PC-3 (cell line): ENCODE data around the gene SUSD2. TPM values are rescaled to one million over a fixed set of nuclear protein-coding genes. Genes with fewer than 3 reads are reported as not detected.

Source experiments
- ATAC-seq: fragments of 200-7000 bp; cut with Tn5 transposase; 2 replicates; pipeline ENCODE4 v1.9.1; 2020; ENCODE audit warnings: mild to moderate bottlenecking, moderate library complexity
- BruUV-seq: library from RNA; stranded (reverse); fragments of 400-500 nt; replicated peaks from 2 replicates; lab custom pipeline; 2021; lab: Mats Ljungman, UMichigan
- CTCF ChIA-PET: fragments of 300-600 bp; sonication (Branson Sonifier 250); formaldehyde crosslinking; loops from one replicate; lab custom pipeline; 2022; ENCODE audit warnings: antibody characterized with exemption; lab: Charles Lee
- POLR2A ChIA-PET: fragments of 300-600 bp; sonication (Branson Sonifier 250); formaldehyde crosslinking; loops from one replicate; lab custom pipeline; 2022; ENCODE audit warnings: antibody characterized with exemption; ENCODE audit not compliant: unreplicated experiment; lab: Charles Lee
- DNase-seq: peaks from one replicate; pipeline ENCODE4 v3.0.0-alpha.2; 2015
- H2AFZ ChIP-seq: fragments of 300-600 bp; sonication (generic); 2 replicates; pipeline ENCODE4 v1.6.0; 2016; ENCODE audit warnings: antibody characterized with exemption, low read length
- H3F3A ChIP-seq: fragments of 300-600 bp; sonication (generic); one replicate; pipeline ENCODE4 v1.6.0; 2017; ENCODE audit warnings: antibody characterized with exemption, low read length, control low read depth, mild to moderate bottlenecking; ENCODE audit not compliant: unreplicated experiment
- H3K27ac ChIP-seq: fragments of 300-600 bp; sonication (generic); 2 replicates; pipeline ENCODE4 v1.5.1; 2016; ENCODE audit warnings: mild to moderate bottlenecking, low read length
- H3K27me3 ChIP-seq: fragments of 300-600 bp; sonication (generic); 2 replicates; pipeline ENCODE4 v1.6.1; 2016; ENCODE audit warnings: low read length, mixed read lengths
- H3K36me3 ChIP-seq: fragments of 300-600 bp; sonication (generic); 2 replicates; pipeline ENCODE4 v1.6.1; 2016; ENCODE audit warnings: low read depth, mixed run types, low read length, mixed read lengths
- H3K4me1 ChIP-seq: fragments of 300-600 bp; sonication (generic); 2 replicates; pipeline ENCODE4 v1.5.1; 2016; ENCODE audit warnings: low read length; ENCODE audit not compliant: insufficient read depth
- H3K4me2 ChIP-seq: fragments of 300-600 bp; sonication (generic); 2 replicates; pipeline ENCODE4 v1.6.0; 2016; ENCODE audit warnings: low read length
- H3K4me3 ChIP-seq: fragments of 300-600 bp; sonication (generic); 2 replicates; pipeline ENCODE4 v1.5.1; 2016; ENCODE audit warnings: mild to moderate bottlenecking, low read length, mixed read lengths
- H3K79me2 ChIP-seq: fragments of 300-600 bp; sonication (generic); 2 replicates; pipeline ENCODE4 v1.6.1; 2017; ENCODE audit warnings: low read length, mixed read lengths
- H3K9ac ChIP-seq: fragments of 300-600 bp; sonication (generic); 2 replicates; pipeline ENCODE4 v1.6.0; 2016; ENCODE audit warnings: mild to moderate bottlenecking, low read length
- H3K9me2 ChIP-seq: fragments of 300-600 bp; sonication (generic); replicated peaks from 2 replicates; pipeline ENCODE4 v1.6.1; 2016; ENCODE audit warnings: mixed run types, low read length, mixed read lengths
- H3K9me3 ChIP-seq: fragments of 300-600 bp; sonication (generic); 2 replicates; pipeline ENCODE4 v1.6.1; 2016; ENCODE audit warnings: low read length, mixed read lengths
- H4K20me1 ChIP-seq: fragments of 300-600 bp; sonication (generic); 2 replicates; pipeline ENCODE4 v1.6.1; 2016; ENCODE audit warnings: low read length, mixed read lengths
- CTCF ChIP-seq: fragments of 300-600 bp; sonication (generic); conservative IDR thresholded peaks from 2 replicates; pipeline ENCODE4 v1.5.1; 2017; ENCODE audit warnings: antibody characterized with exemption, low read depth, mild to moderate bottlenecking, low read length
- EZH2 ChIP-seq: fragments of 300-600 bp; sonication (generic); IDR thresholded peaks from one replicate; pipeline ENCODE4 v1.6.1; 2017; ENCODE audit warnings: antibody characterized with exemption, mild to moderate bottlenecking, low read length; ENCODE audit not compliant: unreplicated experiment
- EZH2phosphoT487 ChIP-seq: fragments of 300-600 bp; sonication (generic); IDR thresholded peaks from 2 replicates; pipeline ENCODE4 v1.6.1; 2018; ENCODE audit warnings: mild to moderate bottlenecking, antibody characterized with exemption, low read length, borderline replicate concordance
- intact Hi-C: fragments of 100-400 bp; cut with micrococcal nuclease; formaldehyde crosslinking; loops from 2 replicates; pipeline ENCODE4 v1.9.0; 2023
- total RNA-seq: library from RNA; depleted of rRNA; stranded (reverse); fragments of >200 nt; gene quantifications from 2 replicates; pipeline ENCODE4 v1.2.3, GENCODE V29; 2014

Gene SUSD2
- total RNA-seq, 1 experiment from 2014 or later: 1.3 TPM

DNA sequence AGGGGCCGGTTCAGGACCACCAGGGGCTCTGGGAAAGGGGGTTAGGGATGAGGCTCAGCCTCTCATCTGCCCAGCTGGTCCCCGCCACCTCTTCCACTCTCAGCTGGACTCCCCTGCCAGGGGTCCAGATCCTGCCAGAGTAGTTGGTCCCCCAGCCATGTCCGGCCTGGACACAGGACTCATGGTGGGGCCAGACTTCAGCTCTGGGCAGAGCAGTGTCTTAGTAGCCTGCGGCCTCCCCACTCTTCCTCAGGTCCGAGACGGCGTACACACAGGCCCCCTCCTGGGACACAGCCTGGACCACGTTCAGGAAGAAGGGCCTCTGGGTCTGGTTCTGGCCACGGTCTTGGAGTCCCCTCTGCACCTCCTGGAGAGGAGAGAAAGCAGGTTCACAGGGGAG lies 38.5 kb downstream of the SUSD2 start:
- no peaks in the 10 kb centered on the region for H3K9me3 ChIP-seq
- H3K4me1 ChIP-seq: no peaks in the 10 kb centered on the region
- H3K36me3 ChIP-seq: no peaks in the 10 kb centered on the region
- H3F3A ChIP-seq: no peaks in the 10 kb centered on the region
- no peaks in the 10 kb centered on the region for H4K20me1 ChIP-seq
- no peaks in the 10 kb centered on the region for H3K9me2 ChIP-seq
- intact Hi-C loops: no loop called here
- H3K79me2 ChIP-seq: no peaks in the 10 kb centered on the region
- no peaks in the 10 kb centered on the region for H3K27me3 ChIP-seq
- no peak overlapping the region for H2AFZ ChIP-seq
- DNase-seq (no peak), ATAC-seq (no peak)
- no peak for TF ChIP-seq EZH2phosphoT487
- TF ChIP-seq EZH2: no peak
- no peak for TF ChIP-seq CTCF
- ChIA-PET POLR2A (no interaction called here), CTCF (no interaction called here)
- no peak overlapping the region for H3K9ac ChIP-seq
- BruUV-seq: no TSS peak
- no peak overlapping the region for H3K4me3 ChIP-seq
- no peak overlapping the region for H3K27ac ChIP-seq
- H3K4me2 ChIP-seq: no peak overlapping the region

- H3K9ac ChIP-seq: no peak overlapping the region
- intact Hi-C loops: no loop called here
- no peaks in the 10 kb centered on the region for H4K20me1 ChIP-seq
- H3K9me2 ChIP-seq: no peaks in the 10 kb centered on the region
- ATAC-seq (no peak), DNase-seq (no peak)
- BruUV-seq: no TSS peak
- ChIA-PET CTCF (no interaction called here), POLR2A (no interaction called here)
- no peaks in the 10 kb centered on the region for H3K79me2 ChIP-seq
- H3K27ac ChIP-seq: no peak overlapping the region
- H3K4me1 ChIP-seq: no peaks in the 10 kb centered on the region
- H3K27me3 ChIP-seq: no peaks in the 10 kb centered on the region
- H3F3A ChIP-seq: no peaks in the 10 kb centered on the region
- H3K36me3 ChIP-seq: no peaks in the 10 kb centered on the region
- TF ChIP-seq CTCF: no peak
- H3K9me3 ChIP-seq: no peaks in the 10 kb centered on the region
- no peak overlapping the region for H2AFZ ChIP-seq
- no peak overlapping the region for H3K4me3 ChIP-seq
- H3K4me2 ChIP-seq: no peak overlapping the region
These were observed 43.2 kb downstream of the SUSD2 start for GRCh38 chr22:24224468-24224867.

- DNase-seq: no peak
- no peak overlapping the region for H2AFZ ChIP-seq
- no peak overlapping the region for H3K4me3 ChIP-seq
- ChIA-PET CTCF (no interaction called here), POLR2A (no interaction called here)
- no peaks in the 10 kb centered on the region for H3K9me3 ChIP-seq
- H3K9ac ChIP-seq: no peak overlapping the region
- H3K27ac ChIP-seq: no peak overlapping the region
- no TSS peak for BruUV-seq
- H3F3A ChIP-seq: no peaks in the 10 kb centered on the region
- no peaks in the 10 kb centered on the region for H4K20me1 ChIP-seq
- no peaks in the 10 kb centered on the region for H3K4me1 ChIP-seq
- H3K79me2 ChIP-seq: no peaks in the 10 kb centered on the region
- H3K9me2 ChIP-seq: no peaks in the 10 kb centered on the region
- intact Hi-C loops: no loop called here
- ATAC-seq: no peak
- no peak overlapping the region for H3K4me2 ChIP-seq
- H3K36me3 ChIP-seq: no peaks in the 10 kb centered on the region
- H3K27me3 ChIP-seq: no peaks in the 10 kb centered on the region
- no peak for TF ChIP-seq EZH2phosphoT487
- no peak for TF ChIP-seq EZH2
- TF ChIP-seq CTCF: no peak
These were observed 43.8 kb downstream of the SUSD2 start for GRCh38 chr22:24225044-24225601.
